LHCN-M2 (cell line): ENCODE measurements around the gene REEP1. TPM values are rescaled to one million over a fixed set of nuclear protein-coding genes. Genes with fewer than 3 reads are reported as not detected.

Source experiments
- DNase-seq: peaks from one replicate; pipeline ENCODE4 v3.0.0-alpha.2; 2012; ENCODE audit warnings: low read depth
- total RNA-seq: library from RNA; depleted of rRNA; stranded (reverse); fragments of >200 nt; gene quantifications from 2 replicates; pipeline ENCODE4 v1.2.3, GENCODE V29; 2014; rRNA removed

REEP1 gene
- total RNA-seq, 1 experiment from 2014 or later: 0.52 TPM

GRCh38 chr2:86199834-86200177 lies 137.6 kb downstream of the REEP1 start:
- DNase-seq: no peak

- DNase-seq: no peak
These were observed 141.5 kb downstream of the REEP1 start for GRCh38 chr2:86195808-86196387.

- DNase-seq: peak; percentile 95
These were observed 142.2 kb downstream of the REEP1 start, which contains the start of gene IMMT for GRCh38 chr2:86195055-86195807. Gene IMMT, minus strand, starts transcription at chr2:86195462. Its CDS starts 80 bp downstream, at chr2:86195382.

- no peak for DNase-seq
These were observed 142.7 kb downstream of the REEP1 start for GRCh38 chr2:86194751-86195054.

- no peak for DNase-seq
These were observed 143.4 kb downstream of the REEP1 start for GRCh38 chr2:86193901-86194567.

- DNase-seq: no peak
These were observed 147.5 kb downstream of the REEP1 start for GRCh38 chr2:86189782-86190416.

GRCh38 chr2:86186431-86186830 lies 151.0 kb downstream of the REEP1 start:
- no peak for DNase-seq

- DNase-seq: no peak
These were observed 151.8 kb downstream of the REEP1 start for GRCh38 chr2:86185517-86186212.

- no peak for DNase-seq
These were observed 160.8 kb downstream of the REEP1 start for GRCh38 chr2:86176597-86176996.

GRCh38 chr2:86175828-86176227 lies 161.6 kb downstream of the REEP1 start:
- no peak for DNase-seq

GRCh38 chr2:86174445-86174844 lies 163.0 kb downstream of the REEP1 start:
- no peak for DNase-seq

GRCh38 chr2:86172610-86173009 lies 164.8 kb downstream of the REEP1 start:
- no peak for DNase-seq

GRCh38 chr2:86171295-86171694 lies 166.1 kb downstream of the REEP1 start:
- no peak for DNase-seq

GRCh38 chr2:86170449-86170848 lies 167.0 kb downstream of the REEP1 start:
- DNase-seq: no peak

Other genes starting within 250 kb of the REEP1 start
- 26.7 and 31.4 TPM in 2 replicates for gene POLR1A, start 231.7 kb downstream of the REEP1 start, total RNA-seq
- gene PTCD3, start 231.4 kb downstream of the REEP1 start, total RNA-seq: 86.1 and 100 TPM in 2 replicates
- 71.9 and 83.1 TPM in 2 replicates for gene IMMT, start 142.2 kb downstream of the REEP1 start, total RNA-seq
- gene MRPL35, start 138.2 kb downstream of the REEP1 start, total RNA-seq: 41.0 and 46.0 TPM in 2 replicates
- gene KDM3A, start 103.7 kb upstream of the REEP1 start, total RNA-seq: 18.9 and 20.4 TPM in 2 replicates
- gene CHMP3, start 225.8 kb upstream of the REEP1 start, total RNA-seq: 87.0 and 92.5 TPM in 2 replicates